HG03097 (cell line): ENCODE results near the gene LXN.
A peak's percentile ranks its signal among the peaks of the same experiment; 100 is the strongest.
"Not testable (repeated sequence)": the region's sequence is repeated elsewhere in the genome, so short reads cannot be mapped to it uniquely, and the experiment has no call there.

Source experiments
- ATAC-seq: cut with Tn5 transposase; IDR thresholded peaks from one replicate; pipeline ENCODE4 v1.9.1; 2021; ENCODE audit not compliant: unreplicated experiment, low FRiP score

The LXN gene, protein sequence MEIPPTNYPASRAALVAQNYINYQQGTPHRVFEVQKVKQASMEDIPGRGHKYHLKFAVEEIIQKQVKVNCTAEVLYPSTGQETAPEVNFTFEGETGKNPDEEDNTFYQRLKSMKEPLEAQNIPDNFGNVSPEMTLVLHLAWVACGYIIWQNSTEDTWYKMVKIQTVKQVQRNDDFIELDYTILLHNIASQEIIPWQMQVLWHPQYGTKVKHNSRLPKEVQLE

DNA sequence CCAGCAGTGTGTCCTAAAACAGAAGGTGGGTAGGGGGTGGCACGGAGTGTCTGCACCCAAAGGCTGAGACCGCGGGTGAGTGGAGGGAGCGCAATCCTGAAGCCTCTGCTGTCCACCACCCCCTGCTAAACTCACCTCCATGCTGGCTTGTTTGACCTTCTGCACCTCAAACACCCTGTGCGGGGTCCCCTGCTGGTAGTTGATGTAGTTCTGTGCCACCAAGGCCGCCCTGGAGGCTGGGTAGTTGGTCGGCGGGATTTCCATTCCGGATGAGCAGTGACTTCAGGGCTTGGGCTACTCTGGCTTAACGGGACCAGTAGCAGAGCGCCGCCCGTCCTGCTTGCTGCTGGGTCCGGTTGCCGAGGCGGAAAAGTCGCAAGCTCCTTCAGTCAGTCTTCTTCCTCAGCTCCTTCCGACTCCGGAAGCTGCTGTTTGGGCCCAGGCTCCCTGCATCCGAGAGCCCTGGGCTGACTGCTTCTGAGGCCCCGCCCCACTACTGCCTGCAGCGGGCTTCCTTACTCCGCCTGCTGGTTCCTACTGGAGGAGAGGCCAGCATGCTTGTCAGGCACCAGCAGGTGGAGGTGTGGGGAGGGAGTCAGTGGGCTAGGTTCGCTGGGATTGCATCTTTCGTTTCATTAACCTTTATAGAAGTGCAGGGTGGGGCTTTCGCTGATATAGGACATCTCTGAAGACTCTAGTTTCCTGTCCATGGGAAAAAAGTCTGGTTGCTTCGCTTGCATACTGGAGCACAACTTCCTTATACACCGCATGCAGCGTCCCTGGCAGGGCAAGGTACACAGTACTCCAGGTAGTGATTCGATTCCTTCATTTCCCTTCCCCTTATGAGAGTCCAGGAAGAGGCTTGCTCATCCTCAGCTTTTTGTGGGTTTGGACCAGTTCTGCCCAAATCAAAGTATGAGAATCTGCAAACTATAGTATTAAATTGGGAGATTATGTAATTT is at the start of gene LXN:
LXN (minus strand) TSS at position 434 of the 962 bp plus-strand sequence; CDS start at position 264, 170 bp downstream.
- ATAC-seq = peak; percentile 100

DNA sequence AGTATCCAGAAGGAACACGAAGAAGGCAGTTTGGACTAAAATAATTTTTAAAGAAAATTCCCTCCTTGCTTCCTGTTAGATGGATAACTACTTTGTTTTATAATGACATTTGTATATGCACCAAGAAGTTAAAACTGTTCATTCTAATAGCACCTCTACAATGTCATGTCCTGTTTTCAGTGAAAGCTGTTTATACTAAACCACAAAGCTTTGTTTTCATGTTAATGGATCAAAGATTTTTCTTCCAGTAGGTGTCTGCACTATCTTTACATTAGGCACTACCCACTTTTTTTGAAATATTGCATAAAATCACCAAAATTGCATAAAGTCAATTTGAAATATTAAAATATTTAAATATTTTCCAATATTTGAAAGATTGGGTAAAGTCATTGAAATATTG is 49.7 kb upstream of the LXN start:
- ATAC-seq = no peak

DNA sequence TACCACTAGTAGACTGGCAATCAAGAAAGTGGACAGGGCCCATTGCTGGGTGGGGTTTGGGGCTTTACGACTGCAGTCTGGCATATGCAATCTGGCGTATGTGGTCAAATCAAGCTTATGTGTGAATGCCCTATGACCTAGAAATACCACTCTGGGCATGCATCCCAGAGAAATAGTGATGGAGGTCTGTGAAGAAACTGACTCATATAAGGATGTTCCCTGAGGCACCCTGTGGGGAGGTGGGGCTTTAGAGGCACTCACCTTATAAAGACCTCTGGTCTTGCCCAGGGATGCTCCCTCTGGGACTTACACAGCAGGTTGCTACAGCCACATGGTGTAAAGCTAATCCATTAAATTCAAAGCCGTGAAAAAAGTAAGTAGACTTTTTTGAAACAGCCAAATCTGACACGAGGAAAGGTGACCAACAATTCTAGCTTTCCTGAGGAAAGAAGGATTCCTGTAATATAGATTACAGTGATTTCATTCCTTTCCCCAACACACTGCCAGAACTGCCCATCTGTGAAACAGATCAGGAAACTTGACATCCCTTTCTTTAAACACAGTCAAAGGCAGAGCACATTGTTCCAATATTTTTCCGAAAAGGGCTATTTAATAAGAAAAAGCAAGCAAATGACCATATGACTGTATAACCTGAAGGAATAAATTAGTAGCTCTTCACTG is 46.2 kb upstream of the LXN start:
- no peak for ATAC-seq

DNA sequence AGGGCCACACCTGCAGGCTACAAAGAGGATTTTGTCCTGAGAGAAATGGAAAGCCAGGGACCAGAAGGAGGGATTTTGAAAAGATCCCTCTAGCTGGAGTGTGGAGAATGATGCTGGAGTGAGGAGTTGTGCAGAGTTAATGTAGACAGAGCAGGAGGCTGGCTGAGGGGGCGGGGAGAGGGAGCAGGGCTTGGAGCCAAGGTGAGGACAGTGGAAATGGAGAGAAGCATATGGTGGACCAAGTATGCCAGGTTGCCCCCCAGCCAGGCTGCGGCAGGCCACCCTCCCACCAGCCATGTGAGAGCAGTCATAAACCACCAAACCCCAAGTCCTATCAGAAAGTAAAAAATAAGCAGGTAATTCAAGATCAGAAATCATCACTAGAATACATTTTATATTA is 45.1 kb upstream of the LXN start:
- ATAC-seq = no peak

DNA sequence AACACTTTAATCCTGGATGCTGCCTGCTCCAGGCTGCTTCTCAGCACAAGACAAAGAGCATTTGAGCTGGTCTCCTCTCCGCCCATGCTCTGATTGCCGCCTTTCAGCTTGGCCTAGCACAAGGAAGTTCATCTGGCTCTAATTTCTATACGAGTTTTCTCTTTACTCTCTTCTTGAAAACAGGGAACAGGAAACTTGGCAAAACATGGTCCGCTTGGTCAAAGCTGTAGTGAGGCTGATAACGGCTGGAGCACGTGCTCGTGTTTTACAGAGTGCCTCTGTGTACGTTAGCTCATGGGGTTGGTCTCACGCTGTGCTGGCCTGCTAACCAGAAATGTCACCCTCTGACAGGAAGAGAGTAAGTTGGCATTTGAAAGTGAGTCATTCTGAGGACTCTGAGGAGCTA is 40.6 kb upstream of the LXN start:
- no peak for ATAC-seq

DNA sequence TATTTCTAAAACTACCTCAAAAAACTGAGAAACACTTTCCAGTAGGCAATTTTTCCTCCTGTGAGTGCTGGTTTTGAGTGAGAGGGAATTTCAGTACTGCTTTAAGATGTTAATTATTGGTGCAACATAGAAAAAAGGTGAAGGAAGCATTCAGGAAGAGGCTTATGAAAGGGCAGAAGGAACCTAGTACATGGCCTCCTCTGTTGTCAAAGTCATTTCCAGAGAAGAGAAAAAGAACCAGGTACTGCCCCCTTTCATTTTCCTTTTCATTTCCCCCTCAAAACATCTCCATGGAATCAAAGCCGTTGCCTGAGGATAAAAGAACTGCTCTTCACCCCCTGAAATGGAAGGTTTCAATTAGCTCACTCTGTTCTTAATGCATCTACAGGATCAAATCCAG is 40.0 kb upstream of the LXN start:
- no peak for ATAC-seq

DNA sequence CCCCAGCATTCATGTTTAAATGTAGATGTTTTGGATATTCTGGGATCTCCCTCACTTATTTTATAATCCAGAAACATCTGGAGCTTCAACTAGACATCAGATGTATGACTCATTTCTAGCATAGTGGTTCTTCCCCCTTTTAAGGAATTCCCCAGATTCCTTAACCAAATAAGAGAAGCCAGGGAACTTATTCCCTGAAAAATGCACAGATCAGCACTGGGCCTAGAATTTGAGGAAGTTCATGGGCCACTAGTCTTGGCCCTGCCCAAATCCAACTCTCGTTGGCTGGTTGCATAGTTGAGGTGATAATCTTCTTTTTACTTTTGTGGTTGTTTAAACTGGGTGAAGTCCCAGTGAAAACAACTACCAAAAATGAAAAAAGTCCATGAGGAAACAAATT is 39.4 kb upstream of the LXN start:
- ATAC-seq = no peak

DNA sequence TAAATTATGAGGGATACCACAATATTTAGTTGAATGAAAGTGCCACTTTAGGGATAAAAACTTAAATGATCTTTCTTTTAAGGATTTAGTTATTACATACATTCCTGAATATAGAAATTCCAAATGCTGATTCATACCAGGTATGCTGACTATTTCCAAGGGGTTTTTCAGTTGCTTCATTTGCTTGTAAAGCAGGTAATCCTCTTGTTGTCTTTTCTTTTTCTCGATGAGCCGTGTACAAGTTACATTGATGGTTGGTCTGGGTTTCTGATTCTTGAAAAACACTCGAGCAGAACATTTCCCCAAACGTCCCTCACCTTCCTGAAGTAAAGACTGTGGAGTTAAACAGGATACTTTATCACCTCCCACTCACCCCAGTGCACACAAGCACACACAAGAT is 38.2 kb upstream of the LXN start:
- no peak for ATAC-seq

DNA sequence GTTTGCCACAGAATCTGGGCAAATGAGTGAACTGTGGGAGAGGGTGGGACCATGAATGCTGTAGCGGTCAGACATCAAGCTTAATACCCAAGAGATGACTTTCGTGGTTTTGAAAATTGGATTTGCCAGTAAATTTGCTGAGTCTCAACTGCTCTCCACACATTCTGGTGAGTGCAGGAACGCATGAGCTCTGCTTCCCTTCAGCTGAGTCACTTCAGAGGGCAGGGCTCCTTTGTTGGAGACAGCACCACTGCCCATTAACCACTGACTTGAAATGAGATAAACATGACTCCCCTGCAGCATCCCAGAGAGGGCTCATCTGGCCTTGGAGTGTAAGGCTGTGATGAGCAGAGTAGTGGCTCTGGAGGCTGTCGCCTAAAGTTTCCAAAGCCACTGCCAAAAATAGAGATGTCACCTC is 37.2 kb upstream of the LXN start:
- no peak for ATAC-seq

DNA sequence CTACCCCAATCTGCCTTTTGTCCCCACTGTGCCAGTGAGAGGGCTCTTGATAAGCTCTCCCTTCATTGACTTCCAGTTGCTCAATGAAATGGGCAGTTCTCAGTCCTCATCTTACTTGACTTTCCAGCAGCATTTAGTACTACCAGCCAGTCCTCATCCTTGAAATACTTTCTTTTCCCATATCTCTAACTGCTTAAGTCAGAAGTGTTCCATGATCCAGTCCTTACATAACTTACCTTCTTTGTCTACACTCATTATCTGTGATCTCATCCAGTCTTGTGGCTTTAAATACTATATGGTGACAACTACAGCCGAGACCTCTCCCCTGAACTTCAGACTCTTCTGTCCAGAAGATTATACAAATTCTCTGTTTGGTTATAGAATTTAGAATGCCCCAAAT is 31.1 kb upstream of the LXN start:
- no peak for ATAC-seq

DNA sequence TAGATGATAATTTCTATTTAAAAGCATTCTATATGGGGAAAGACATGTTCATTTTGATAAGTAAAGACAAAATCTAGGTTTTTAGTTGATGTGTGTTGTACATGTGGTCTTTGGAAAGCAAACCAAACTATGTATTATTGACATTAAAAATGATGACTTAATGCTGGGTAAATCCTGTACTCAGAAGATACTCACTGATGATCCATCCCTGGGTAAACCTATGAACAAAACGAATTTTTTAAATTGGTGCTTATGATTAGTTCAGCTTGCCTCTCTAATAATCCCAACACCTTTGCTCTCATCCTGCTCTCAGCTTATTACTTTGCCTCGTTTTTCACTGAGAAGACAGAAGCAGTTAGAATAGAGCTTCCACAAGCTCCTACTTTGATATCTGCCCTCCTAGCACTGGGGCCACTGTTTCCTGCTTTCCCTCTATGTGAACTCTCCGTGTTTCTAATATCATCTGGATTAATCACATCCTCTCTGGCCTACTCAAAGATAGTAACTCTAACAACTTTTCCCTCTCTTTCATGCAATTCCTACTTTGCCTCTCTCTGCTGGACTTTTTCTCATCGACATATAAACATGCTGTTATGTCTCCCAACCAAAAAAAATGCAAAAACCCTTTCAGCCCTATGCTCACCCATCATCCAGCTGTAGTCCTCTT is 30.5 kb upstream of the LXN start:
- no peak for ATAC-seq

DNA sequence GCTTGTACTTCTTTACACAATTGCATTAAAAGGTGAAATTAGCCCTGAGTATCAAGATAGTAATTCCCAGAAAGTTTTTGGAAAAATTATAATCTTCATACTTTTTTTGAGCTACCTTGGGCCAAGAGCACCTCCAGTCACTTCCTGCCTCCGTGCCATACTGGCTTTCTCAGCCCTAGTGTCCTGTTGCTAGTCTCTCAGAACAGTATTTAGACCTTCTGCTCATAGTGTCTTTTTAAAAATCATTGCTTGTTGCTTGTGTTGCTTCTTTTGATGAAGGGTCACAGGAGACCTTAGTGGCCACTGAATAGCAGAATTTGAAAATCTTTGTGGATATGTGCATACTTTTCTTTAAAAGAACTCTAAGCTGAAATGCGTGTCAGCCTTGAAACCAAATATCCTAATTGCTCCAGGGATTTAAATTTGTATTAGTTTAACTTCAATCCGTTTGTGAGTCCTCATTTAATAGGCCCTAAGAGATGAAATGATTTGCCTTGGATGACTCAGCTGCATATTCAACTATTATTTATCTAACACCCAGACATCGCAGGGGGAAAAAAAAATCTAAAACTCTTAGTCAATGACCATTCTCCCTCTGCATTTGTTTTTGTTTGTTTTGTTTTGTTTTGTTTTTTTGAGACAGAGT is 29.1 kb upstream of the LXN start:
- ATAC-seq = no peak

DNA sequence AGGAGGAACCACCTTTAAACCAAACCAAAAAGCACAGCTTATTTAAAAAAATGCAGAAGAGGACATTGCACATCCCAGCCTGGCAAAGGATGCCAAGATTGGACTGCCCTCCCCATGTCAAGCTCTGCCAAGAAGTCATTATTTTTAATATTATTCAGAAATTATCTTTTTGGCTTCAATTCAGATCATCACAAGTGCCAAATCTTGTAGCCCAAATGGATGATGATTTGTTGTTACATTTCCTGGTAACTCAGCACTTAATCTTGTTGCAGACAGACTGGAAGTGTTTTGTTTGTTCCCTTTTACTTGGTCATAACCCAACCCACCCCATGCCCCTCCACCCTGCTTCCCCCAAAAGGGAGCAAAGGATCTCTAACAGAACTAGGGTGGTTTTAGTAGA is 28.1 kb upstream of the LXN start:
- no peak for ATAC-seq

DNA sequence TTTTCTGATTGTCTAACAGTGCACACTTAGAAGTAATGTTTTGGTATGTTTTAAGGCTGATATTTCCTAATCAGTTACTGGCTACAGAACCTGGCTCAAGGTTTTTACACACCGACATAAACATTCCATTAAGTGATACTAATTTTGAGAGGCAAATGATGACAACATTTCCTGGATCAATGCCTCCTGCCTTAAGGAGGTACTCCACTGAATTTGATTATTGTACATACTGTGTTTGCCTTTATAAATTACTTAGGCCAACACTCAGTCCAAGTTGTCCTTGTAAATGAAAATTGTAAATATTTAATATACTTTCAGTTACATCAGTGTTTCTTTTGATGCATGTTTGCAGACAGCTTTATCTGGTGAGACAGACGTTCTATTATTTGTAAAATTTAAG is 24.2 kb upstream of the LXN start:
- no peak for ATAC-seq

DNA sequence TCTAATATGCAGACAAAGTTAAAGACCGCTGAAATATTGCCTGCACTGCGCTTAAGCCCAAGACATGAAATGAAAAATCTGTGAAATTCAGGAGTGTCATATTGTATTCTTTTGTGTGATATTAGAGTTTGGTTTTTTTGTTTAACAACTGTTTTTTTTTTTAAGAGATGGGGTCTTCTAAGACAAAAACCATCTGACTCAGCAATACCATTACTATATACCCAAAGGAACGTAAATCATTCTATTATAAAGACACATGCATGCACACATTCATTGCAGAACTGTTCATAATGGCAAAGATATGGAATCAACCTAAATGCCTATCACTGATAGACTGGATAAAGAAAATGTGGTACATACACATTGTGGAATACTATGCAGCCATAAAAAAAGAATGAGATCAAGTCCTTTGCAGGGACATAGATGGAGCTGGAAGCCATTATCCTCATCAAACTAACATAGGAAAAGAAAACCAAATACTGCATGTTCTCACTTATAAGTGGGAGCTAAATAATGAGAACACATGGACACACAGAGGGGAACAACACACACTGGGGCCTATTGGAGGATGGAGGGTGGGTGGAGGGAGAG is 21.5 kb upstream of the LXN start:
- not testable (repeated sequence) for ATAC-seq

DNA sequence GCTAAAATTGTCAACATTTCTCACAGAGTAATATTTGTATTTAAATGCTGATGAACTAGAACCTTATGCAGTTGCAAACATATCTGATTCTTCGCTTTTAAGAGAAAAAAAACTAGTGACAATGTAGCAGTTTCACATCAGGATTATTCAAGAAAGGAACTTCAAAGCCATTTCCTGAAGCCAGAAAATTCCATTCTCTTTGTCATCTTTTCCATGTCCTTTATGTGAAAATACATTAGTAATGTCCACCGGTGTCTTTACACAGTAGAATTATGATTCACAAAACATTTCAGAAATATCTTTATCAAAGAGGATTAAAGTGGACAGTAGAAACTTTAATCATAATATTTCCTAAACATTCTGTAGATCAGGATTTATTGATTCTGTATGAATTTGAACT is 12.7 kb upstream of the LXN start:
- no peak for ATAC-seq

DNA sequence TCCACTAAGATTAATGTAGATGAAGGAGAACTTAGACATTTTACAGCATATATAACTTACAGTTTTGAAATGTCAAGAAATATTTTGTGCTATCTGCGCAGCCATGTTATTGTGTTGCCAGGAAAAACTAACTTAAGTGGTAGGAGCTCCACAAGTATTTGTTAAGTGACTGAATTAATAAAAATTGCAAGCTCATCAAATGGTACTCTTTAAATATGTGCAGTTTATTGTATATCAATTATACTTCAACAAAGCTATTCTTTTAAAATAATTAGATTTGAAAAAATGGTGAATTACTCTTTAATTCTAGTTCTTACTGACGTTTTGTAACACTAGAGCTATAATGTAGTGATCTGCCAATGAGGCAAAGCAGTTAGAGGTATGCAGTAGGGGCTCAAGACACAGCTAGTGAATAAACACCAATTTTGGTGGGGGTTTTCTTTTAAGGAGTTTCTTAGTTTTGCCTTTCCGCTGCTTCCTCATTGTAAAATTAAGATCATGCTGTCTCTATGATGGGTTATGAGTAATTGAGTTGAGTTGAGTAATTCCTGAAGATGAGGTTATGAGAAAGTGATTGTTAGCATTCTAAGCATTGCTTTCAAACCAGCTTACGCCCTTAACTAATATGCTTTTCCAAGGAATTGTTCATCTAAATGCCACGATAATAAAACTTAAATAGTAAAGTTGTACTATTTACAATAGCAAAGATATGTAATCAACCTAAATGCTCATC is 10.9 kb upstream of the LXN start:
- no peak for ATAC-seq

DNA sequence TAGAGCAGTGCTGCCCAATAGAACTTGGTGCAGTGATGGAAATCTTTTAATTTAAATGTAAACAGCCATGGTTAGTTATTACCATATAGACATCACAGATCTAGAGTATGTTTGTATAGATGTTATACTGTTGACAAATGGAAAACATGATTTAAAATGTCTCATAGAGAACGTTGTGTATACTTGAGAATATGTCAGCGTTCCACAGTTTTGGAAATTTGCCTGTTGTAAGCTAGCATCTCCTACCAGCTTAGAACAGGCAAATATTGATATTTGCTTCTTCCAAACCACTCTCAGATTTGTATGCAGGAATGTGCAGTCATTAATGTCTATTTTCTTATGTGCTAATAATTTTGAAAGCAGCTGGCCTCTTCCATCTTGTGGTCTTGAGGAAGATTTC is 8.4 kb upstream of the LXN start:
- ATAC-seq = no peak

DNA sequence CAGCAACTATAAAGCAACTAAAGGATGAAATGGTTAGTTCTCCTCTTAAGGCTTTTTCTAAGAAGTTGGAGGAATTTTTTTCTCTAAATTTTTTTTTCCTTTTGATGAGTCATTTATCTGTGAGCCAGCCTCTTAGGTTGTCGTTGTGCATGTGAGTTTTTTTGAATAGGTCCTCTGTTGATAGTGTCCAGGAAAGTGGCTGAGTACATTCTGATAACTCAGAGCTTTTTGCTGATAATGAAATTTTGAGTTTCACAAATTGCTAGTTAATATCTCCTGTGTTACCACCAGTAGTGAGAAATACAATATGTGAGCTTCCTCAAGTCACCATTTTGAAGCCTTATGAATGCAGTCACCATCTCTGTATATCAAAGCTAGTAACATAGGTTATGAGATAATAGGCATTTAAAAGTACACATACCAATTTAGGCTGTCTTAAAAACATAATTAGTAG is 7.1 kb upstream of the LXN start:
- ATAC-seq = no peak
